MCF 10A (cell line): ENCODE data around the gene STXBP6. TPM values are rescaled to one million over a fixed set of nuclear protein-coding genes. Genes with fewer than 3 reads are reported as not detected.

Source experiments
- BruUV-seq: library from RNA; stranded (reverse); fragments of 400-500 nt; replicated peaks from 2 replicates; lab custom pipeline; 2021; lab: Mats Ljungman, UMichigan
- CTCF ChIA-PET: fragments of 300-600 bp; sonication (Branson Sonifier 250); formaldehyde crosslinking; extraction: SDS; loops from one replicate; lab custom pipeline; 2021; ENCODE audit warnings: antibody characterized with exemption, inconsistent platforms; lab: Yijun Ruan, JAX
- POLR2A ChIA-PET: fragments of 300-600, 350-650 bp; sonication (Branson Sonifier 250); formaldehyde crosslinking; extraction: SDS; loops from one replicate; lab custom pipeline; 2020; ENCODE audit warnings: antibody characterized with exemption, inconsistent platforms; lab: Yijun Ruan, JAX
- DNase-seq: peaks from one replicate; pipeline ENCODE4 v3.0.0-alpha.2; 2018; ENCODE audit not compliant: unreplicated experiment
- H3K27ac Mint-ChIP-seq: one replicate; pipeline ENCODE4 v1.8.0; 2022; ENCODE audit warnings: mild to moderate bottlenecking, low read depth, mixed read lengths; ENCODE audit not compliant: unreplicated experiment
- H3K27me3 Mint-ChIP-seq: one replicate; pipeline ENCODE4 v1.8.0; 2022; ENCODE audit warnings: mixed read lengths; ENCODE audit not compliant: insufficient read depth, unreplicated experiment
- H3K36me3 Mint-ChIP-seq: one replicate; pipeline ENCODE4 v1.8.0; 2022; ENCODE audit warnings: mild to moderate bottlenecking, moderate library complexity, mixed read lengths; ENCODE audit not compliant: insufficient read depth, unreplicated experiment
- H3K4me1 Mint-ChIP-seq: one replicate; pipeline ENCODE4 v1.8.0; 2022; ENCODE audit warnings: mixed read lengths; ENCODE audit not compliant: insufficient read depth, unreplicated experiment
- H3K4me3 Mint-ChIP-seq: one replicate; pipeline ENCODE4 v1.8.0; 2022; ENCODE audit warnings: mild to moderate bottlenecking, moderate library complexity, mixed read lengths; ENCODE audit not compliant: unreplicated experiment
- H3K9me3 Mint-ChIP-seq: one replicate; pipeline ENCODE4 v1.8.0; 2022; ENCODE audit warnings: mixed read lengths; ENCODE audit not compliant: unreplicated experiment
- intact Hi-C: fragments of 100-400 bp; cut with micrococcal nuclease; formaldehyde crosslinking; loops from 2 replicates; pipeline ENCODE4 v1.14.1; 2022
- total RNA-seq: library from RNA; stranded (reverse); gene quantifications from 2 replicates; pipeline ENCODE4 v1.2.3, GENCODE V29; 2022
- TF ChIP-seq, protein P1 (sequence below): fragments of 200-600 bp; IDR thresholded peaks from one replicate; pipeline ENCODE4 v1.8.0; 2022; ENCODE audit warnings: antibody characterized with exemption, mild to moderate bottlenecking; ENCODE audit not compliant: unreplicated experiment

Gene STXBP6
- total RNA-seq, 1 experiment from 2014 or later, result not detected

DNA sequence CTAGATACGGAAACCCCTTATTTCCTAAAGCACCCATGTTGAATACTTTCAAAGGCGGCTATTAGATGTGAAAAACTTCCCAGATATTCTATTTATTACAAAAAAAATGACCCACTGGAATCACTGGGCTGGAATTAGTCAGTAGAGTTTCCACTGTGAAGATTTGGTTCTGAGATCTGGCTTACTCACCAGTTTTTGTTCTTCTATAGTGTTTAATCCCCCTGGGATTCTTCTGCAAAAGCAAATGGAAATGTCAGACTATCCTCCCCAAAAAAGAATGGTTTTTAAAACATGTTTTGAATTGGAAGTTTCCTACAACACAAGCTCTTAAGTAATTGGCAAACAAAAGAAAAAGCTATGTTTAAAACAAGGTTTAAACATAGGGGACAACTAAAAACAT is 166.4 kb downstream of the STXBP6 start:
- CTCF ChIA-PET, result no interaction called here
- POLR2A ChIA-PET, result no interaction called here
- Mint-ChIP-seq H3K36me3 (no peaks in the 10 kb centered on the region), H3K4me3 (no peak overlapping the region), H3K27ac (no peak overlapping the region), H3K27me3 (no peaks in the 10 kb centered on the region), H3K4me1 (no peaks in the 10 kb centered on the region), H3K9me3 (no peaks in the 10 kb centered on the region)
- no peak for DNase-seq
- intact Hi-C loops, result no loop called here
- no TSS peak for BruUV-seq
- TF ChIP-seq, protein P1, sequence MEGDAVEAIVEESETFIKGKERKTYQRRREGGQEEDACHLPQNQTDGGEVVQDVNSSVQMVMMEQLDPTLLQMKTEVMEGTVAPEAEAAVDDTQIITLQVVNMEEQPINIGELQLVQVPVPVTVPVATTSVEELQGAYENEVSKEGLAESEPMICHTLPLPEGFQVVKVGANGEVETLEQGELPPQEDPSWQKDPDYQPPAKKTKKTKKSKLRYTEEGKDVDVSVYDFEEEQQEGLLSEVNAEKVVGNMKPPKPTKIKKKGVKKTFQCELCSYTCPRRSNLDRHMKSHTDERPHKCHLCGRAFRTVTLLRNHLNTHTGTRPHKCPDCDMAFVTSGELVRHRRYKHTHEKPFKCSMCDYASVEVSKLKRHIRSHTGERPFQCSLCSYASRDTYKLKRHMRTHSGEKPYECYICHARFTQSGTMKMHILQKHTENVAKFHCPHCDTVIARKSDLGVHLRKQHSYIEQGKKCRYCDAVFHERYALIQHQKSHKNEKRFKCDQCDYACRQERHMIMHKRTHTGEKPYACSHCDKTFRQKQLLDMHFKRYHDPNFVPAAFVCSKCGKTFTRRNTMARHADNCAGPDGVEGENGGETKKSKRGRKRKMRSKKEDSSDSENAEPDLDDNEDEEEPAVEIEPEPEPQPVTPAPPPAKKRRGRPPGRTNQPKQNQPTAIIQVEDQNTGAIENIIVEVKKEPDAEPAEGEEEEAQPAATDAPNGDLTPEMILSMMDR, result no peak

DNA sequence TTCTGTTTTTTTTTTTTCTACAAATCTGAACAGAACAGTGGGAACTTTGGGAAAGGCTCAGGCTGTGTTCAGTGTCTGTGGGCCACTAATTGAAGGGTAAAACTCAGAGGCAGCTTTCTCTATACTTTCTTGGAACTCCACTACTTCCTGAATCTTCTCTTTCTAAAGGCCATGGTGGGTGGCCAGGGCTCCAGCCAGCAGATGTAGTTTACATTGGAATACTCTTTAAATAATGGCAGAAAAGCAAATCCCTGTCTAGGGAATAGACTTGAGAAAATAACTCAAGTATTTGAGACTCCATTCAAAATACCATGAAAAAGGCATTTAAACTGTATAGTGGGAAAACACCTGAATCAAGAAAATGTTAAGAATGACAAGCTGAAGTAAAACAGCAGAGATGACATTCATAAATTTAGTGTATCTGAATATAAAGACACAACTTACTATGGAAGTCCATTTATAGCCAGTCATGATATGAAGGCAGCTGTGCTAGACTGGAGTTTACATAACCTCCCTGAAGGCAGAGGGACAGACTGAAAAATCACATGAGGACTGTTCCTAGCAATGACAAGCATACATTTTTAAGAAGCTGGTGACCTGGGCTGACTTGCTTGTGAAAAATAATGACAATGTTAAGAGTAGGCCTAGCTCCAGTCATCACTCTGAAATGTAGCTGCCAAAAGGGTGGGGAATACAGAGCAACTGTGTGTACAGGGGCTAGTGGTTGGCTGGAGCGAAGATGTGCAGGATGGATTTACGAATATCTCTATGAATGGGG is 168.6 kb downstream of the STXBP6 start:
- TF ChIP-seq, protein P1, result no peak

DNA sequence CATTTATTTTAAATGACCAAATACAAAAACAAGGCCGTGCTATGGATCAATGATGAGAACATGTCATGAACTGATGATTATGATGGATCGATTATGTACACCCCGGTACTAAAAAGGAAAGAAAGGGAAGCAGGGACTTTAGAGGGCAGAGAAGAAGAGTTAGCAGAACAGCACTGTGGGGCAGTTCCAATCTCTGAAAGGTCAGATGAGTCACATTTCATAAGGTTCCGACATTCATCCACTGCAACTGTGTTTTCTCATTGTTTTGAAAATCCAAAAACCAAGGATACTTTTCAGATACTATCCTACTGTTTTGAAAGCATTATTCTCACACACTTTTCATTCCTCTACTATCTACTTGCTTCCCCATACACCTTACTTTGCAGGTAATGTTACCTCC is 169.3 kb downstream of the STXBP6 start:
- BruUV-seq, result no TSS peak
- POLR2A ChIA-PET, result no interaction called here
- no peak overlapping the region for H3K27ac Mint-ChIP-seq
- H3K9me3 Mint-ChIP-seq, result no peaks in the 10 kb centered on the region
- DNase-seq, result no peak
- H3K27me3 Mint-ChIP-seq, result no peaks in the 10 kb centered on the region
- TF ChIP-seq, protein P1, result no peak
- intact Hi-C loops, result no loop called here
- H3K36me3 Mint-ChIP-seq, result no peaks in the 10 kb centered on the region
- CTCF ChIA-PET, result no interaction called here
- H3K4me3 Mint-ChIP-seq, result no peak overlapping the region
- no peaks in the 10 kb centered on the region for H3K4me1 Mint-ChIP-seq

More for the DNA sequence above, 168.6 kb downstream of the STXBP6 start:
- no peaks in the 10 kb centered on the region for H3K36me3 Mint-ChIP-seq
- no peak for DNase-seq
- H3K9me3 Mint-ChIP-seq, result no peaks in the 10 kb centered on the region
- no peaks in the 10 kb centered on the region for H3K27me3 Mint-ChIP-seq
- POLR2A ChIA-PET, result no interaction called here
- no peak overlapping the region for H3K27ac Mint-ChIP-seq
- intact Hi-C loops, result no loop called here
- no TSS peak for BruUV-seq
- no peaks in the 10 kb centered on the region for H3K4me1 Mint-ChIP-seq
- CTCF ChIA-PET, result no interaction called here
- H3K4me3 Mint-ChIP-seq, result no peak overlapping the region

DNA sequence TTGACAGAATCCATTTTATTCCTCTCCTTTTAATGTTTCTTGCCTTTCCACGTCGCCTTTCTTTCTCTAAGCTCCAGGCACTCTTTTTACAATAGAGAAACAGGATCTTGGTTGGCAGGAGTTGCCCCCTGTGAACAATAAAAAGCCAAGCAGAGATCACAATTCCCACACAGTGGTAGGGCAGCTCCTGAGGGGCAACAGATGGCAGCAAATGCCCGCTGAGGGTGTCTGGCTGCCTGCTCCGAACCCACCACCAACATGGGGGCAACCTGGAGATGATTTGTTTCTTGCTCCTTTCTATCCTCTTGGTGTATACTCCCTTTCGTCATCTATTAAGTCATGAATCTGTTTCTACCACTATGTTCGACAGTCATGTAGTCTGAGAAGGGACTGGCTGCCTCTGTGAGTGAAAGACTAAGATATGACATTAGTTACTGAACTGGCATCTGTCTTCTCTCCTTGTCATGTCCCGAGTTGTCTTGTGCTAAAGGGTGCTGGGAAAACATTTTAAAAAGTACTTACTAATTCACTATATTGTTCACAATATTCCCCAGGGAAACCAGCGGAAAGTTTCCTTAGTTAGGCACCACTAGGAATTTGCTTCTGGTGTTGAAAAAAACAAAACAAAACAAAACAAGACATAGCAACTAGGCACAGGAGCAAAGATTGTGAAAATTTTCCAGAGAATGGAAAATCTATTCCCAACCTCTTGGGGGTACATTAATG is 170.1 kb downstream of the STXBP6 start:
- ChIA-PET CTCF (no interaction called here), POLR2A (no interaction called here)
- Mint-ChIP-seq H3K27ac (no peak overlapping the region), H3K4me1 (no peaks in the 10 kb centered on the region), H3K27me3 (no peaks in the 10 kb centered on the region), H3K9me3 (no peaks in the 10 kb centered on the region), H3K36me3 (no peaks in the 10 kb centered on the region), H3K4me3 (no peak overlapping the region)
- intact Hi-C loops, result no loop called here
- BruUV-seq, result no TSS peak
- TF ChIP-seq, protein P1, result no peak
- DNase-seq, result no peak
